ENCODE data around the gene TMEM242. TPM values are rescaled to one million over a fixed set of nuclear protein-coding genes. Genes with fewer than 3 reads are reported as not detected.

TMEM242 gene
- total RNA-seq, 3 donors from 2014 or later = 10.0 to 14.1 (median 13.4) TPM

DNA sequence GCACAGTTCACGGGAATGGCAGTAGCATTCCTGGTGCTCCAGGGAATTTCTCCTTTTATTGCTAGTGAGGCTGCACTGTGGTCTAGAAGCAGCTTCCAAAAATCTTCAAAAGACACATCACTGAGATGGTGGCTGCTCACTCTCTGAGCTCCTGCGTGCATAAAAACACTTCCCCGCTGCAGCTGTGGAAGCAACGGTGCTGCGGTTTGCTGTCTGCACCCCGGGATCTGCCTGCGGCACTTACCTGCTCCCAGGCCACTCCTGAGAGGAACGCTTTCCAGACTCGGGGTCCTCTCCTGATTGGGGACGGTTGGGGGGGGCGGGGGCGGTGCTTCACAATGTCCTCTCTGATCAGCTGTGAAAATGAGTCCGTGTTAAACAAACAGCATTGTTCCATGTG is 77.9 kb downstream of the TMEM242 start:
- peaks cover 2% of the 10 kb centered on the region for H3K9me3 ChIP-seq
- no peak for DNase-seq
- no peaks in the 10 kb centered on the region for H3K36me3 ChIP-seq (ENCODE audit: low read depth)
- H3K4me1 ChIP-seq (ENCODE audit: low read depth) = peaks cover 17% of the 10 kb centered on the region
- TF ChIP-seq, protein P1, sequence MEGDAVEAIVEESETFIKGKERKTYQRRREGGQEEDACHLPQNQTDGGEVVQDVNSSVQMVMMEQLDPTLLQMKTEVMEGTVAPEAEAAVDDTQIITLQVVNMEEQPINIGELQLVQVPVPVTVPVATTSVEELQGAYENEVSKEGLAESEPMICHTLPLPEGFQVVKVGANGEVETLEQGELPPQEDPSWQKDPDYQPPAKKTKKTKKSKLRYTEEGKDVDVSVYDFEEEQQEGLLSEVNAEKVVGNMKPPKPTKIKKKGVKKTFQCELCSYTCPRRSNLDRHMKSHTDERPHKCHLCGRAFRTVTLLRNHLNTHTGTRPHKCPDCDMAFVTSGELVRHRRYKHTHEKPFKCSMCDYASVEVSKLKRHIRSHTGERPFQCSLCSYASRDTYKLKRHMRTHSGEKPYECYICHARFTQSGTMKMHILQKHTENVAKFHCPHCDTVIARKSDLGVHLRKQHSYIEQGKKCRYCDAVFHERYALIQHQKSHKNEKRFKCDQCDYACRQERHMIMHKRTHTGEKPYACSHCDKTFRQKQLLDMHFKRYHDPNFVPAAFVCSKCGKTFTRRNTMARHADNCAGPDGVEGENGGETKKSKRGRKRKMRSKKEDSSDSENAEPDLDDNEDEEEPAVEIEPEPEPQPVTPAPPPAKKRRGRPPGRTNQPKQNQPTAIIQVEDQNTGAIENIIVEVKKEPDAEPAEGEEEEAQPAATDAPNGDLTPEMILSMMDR (IDR thresholded peaks at IDR 0.05) = no peak
- ATAC-seq = no peak
- intact Hi-C loops (cut with DNase I, micrococcal nuclease) = no loop called here
- no peak overlapping the region for H3K4me3 ChIP-seq

DNA sequence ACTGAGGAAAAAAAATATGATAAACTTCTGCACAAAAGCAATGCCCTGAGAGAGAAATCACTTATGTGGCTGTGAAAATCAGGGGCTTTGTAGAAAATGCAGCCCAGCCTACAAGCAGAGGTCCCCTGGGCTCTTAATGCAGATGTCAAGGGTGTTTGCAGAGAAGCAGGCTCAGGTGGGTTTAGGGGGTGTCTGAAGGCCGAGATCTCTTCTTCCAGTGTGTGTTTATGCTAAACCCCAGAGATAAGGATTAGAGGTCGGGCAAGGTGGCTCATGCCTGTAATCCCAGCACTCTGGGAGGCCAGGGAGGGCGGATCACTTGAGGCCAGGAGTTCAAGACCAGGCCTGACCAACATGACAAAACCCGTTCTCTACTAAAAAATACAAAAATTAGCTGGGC is 78.5 kb downstream of the TMEM242 start:
- Histone ChIP-seq H3K36me3 (ENCODE audit: low read depth) (no peaks in the 10 kb centered on the region), H3K9me3 (peaks cover 2% of the 10 kb centered on the region), H3K4me1 (ENCODE audit: low read depth) (peaks cover 24% of the 10 kb centered on the region), H3K4me3 (no peak overlapping the region)
- ATAC-seq = no peak
- DNase-seq = no peak
- intact Hi-C loops (cut with DNase I, micrococcal nuclease) = no loop called here
- TF ChIP-seq, protein P1 (IDR thresholded peaks at IDR 0.05) = no peak

DNA sequence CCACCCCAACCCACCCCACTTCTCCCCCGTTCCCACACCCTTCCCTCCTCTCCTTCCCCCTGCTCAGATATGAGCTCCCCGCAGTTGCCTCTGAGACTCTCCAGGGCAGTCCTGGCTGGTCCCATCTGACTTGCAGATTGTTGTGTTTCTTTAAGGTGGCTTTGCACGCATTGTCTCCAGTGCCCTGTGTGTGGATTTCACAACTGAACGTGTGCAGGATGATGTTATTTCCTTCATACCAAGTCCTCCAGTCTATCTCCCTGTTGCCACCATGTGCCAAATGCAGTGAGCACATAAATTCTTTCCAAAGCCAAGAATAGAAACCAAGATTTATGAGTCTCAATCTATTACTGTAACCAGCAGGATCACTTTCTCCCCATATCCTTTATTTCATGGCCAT is 79.1 kb downstream of the TMEM242 start:
- Histone ChIP-seq H3K36me3 (ENCODE audit: low read depth) (no peaks in the 10 kb centered on the region), H3K9me3 (peaks cover 2% of the 10 kb centered on the region), H3K4me3 (no peak overlapping the region), H3K4me1 (ENCODE audit: low read depth) (peaks cover 30% of the 10 kb centered on the region)
- TF ChIP-seq, protein P1 (IDR thresholded peaks at IDR 0.05) = no peak
- intact Hi-C loops (cut with DNase I, micrococcal nuclease) = no loop called here
- no peak for DNase-seq
- ATAC-seq = no peak

DNA sequence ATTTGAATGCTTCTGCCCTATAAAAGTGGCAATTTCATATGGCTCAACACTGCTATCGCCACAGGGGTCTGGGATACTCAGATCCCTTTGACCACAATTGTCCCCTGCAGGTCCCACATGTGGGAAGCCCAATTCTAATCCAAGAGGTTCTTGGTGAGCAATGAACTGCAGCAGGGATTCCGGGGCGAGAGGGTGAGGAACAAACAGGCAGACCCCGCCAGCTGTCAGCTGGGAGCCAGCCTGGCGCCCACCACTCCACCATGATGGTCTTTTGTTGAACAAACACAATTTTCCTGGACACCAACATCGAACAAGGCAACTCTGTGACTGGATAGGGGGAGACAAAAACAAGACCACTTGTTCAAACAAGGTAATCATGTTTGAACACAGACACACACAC is 80.5 kb downstream of the TMEM242 start:
- DNase-seq (no peak), ATAC-seq (no peak)
- H3K4me3 ChIP-seq = no peak overlapping the region
- H3K4me1 ChIP-seq (ENCODE audit: low read depth) = peaks cover 30% of the 10 kb centered on the region
- H3K9me3 ChIP-seq = no peaks in the 10 kb centered on the region
- TF ChIP-seq, protein P1 (IDR thresholded peaks at IDR 0.05) = no peak
- no peaks in the 10 kb centered on the region for H3K36me3 ChIP-seq (ENCODE audit: low read depth)
- intact Hi-C loops (cut with DNase I, micrococcal nuclease) = no loop called here

DNA sequence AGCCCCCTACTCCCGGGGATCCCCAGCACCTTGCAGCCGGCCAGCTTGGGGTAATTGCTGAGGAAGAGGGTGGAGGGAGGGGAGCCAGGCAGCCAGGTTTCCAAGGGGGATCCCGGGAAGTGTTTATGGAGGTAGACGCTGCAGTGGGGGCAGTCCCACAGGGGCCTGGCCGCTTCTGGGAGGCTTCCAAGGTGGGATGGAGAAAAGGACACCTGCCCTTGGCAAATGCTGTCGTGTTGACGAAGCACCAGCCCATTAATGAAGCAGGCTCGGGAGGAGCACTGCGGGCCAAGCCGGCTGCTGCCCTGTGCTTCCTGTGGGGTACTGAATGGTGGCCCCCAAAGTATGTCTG is 82.4 kb downstream of the TMEM242 start:
- no peak overlapping the region for H3K4me3 ChIP-seq
- intact Hi-C loops (cut with DNase I, micrococcal nuclease) = no loop called here
- DNase-seq = peak in 1 of 3 donors; percentile 59
- H3K36me3 ChIP-seq (ENCODE audit: low read depth) = no peaks in the 10 kb centered on the region
- H3K4me1 ChIP-seq (ENCODE audit: low read depth) = peaks cover 36% of the 10 kb centered on the region
- no peaks in the 10 kb centered on the region for H3K9me3 ChIP-seq
- no peak for ATAC-seq
- TF ChIP-seq, protein P1 (IDR thresholded peaks at IDR 0.05) = no peak

Measured in mucosa of descending colon (tissue), 3 donors.